NCI-H69 (cell line): ENCODE measurements around the gene NAA60.
"Not testable (repeated sequence)": the region's sequence is repeated elsewhere in the genome, so short reads cannot be mapped to it uniquely, and the experiment has no call there.

ENCODE experiments used
- DNase-seq: peaks from one replicate; lab custom pipeline; 2025; lab: John Stamatoyannopoulos, UW

The NAA60 gene

DNA sequence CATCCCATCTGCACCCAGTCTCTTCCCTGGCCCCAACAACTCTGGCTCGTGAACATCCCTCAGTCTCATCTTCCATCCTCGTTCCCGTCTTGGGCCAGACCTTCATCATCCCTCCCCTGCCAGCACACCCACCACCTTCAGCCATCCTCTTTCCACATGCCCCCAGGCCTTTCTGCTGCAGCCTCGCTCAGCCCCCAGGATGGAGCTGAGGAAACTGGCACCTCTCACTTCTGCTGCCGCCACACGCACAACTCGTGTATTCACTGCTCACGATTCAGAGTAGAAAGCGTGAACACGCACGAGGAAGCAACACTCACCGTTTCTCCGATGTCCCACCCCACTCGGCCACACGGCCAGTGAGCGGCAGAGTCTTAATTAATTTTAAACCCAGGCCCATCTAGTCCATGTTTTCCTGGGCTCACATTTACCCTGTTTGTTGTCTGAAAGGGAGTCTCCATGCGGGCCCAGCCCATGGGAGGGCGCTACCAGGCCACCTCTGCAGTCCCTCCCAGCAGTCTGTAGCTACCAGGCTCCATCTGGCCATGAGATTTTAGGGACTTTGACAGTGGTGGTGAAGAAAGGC lies 39.3 kb downstream of the NAA60 start:
- no peak for DNase-seq

DNA sequence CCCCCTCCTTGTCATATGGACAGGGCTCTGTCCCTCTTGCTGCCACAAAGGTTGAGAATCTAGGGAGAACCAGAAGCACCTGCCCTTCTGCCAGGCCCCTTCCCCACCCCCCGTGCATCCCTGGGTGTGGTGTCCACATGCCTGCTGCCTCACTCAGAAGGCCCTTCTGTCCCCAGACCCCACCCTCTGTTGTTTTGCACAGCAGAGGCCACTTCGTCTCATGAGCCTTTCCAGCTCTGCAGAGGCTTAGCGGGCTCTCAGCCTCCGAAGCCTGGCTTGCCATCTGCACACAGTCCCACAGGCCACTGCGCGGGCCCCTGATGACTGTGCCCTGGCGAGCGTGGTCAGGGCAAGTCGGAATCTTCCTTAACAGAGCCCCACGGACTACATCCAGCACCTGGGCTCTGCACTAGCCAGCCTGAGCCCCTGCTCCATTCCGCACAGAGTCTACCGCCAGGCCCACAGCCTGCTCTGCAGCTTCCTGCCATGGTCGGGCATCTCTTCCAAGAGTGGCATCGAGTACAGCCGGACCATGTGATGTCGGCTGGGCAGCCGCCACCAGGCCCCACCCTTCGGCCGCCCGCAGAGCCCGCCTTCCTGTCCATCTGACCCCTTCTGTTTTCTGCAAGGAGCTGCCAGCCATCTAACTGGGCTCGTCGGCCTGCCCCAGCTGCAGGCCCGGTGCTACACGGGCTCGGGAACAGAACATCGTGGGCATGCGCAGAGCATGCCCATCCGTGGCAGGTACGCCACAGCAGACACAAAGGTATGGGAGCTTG lies 41.0 kb downstream of the NAA60 start:
- no peak for DNase-seq

DNA sequence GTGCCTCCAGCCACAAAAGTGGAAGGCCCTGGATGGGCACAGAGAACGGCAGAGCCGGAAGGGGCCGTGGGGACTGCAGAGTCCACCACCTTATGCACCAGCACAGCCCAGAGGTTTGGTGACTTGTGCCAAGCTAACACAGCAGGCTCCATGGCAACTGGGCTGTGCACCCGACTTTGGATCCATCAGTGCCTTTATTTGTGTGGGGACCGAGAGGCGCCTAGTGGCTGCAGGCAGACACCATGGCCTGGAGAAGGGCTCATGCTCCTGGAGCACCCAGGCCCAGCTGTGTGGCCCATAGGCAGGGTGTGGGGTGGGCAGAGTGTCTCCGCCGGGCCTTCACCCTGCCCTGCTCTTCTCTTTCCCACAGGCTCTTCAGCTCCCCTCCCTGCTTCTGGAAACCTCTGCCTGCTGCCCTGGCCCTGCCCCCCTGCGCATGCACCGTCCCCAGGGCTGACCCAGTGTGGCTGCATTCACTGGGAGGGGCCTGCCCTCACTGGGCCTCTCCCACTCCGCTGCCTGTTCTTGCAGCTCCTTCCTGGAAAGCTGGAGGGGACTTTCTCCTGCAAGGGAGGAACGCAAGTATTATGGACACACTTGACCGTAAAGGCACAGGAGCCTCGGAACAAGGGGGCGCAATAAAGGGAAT lies 41.7 kb downstream of the NAA60 start:
- DNase-seq = no peak

DNA sequence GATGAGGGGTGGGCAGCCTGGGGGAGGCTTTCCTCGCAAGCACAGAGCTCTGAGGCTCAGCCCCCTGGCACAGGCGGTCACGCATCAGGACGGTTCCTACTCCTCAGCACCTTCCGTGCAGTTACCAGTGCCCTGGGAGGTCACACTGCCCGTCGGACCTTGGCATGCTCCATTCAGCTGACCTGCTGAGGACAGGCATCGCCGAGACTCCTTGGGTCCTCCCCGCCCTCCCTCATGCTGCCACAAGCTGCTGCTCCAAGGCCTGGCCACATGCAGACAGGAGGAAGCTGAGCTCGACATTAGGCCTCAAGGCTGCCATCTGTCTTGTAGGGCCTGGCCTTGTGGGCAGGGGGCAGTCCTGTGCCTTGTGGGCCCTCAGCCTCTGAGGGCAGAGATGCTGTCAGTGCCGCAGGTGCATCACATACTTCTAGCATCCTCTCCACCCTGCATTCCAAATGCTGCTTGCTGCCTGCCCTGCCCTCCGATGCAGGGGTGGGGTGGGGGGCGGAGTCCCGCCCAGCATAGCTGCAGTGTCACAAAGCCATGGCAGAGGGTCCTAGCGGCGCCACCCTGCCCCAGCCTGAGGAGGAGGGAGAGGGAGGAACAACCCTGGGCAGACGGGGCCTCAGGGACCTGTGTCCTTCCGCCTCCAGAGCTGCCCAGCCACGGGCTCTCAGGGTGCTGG lies 42.5 kb downstream of the NAA60 start:
- DNase-seq = no peak

DNA sequence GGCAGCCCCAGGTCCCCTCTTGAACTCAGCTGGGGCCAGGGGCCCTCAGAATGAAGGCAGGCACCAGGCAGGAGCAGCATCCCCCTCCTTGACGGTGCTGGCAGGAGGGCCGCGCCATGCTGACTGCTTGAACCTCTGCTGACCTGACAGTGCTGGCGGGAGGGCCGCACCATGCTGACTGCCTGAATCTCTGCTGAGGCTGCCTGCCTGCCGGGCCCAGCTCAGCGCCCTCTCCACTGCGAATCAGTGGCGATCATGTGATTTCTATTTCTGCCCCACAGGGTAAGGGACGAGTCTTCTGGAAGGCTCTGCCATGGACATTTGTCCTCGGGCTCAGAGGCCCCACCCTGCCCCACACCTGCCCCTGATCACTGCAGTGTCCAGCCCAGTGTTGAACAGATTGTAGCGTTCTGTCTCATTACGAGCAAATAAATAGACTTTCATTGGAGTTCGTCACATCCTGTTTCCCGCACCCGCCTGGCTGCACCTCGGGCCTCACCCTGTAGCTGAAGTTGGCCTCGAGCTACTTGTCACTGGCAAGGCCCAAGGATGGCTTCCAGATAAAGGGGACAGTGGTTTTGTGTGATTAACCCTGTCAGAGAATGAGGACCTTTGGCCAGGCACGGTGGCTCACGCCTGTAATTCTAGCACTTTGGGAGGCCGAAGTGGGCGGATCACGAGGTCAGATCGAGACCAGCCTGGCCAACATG lies 43.2 kb downstream of the NAA60 start:
- DNase-seq = no peak

DNA sequence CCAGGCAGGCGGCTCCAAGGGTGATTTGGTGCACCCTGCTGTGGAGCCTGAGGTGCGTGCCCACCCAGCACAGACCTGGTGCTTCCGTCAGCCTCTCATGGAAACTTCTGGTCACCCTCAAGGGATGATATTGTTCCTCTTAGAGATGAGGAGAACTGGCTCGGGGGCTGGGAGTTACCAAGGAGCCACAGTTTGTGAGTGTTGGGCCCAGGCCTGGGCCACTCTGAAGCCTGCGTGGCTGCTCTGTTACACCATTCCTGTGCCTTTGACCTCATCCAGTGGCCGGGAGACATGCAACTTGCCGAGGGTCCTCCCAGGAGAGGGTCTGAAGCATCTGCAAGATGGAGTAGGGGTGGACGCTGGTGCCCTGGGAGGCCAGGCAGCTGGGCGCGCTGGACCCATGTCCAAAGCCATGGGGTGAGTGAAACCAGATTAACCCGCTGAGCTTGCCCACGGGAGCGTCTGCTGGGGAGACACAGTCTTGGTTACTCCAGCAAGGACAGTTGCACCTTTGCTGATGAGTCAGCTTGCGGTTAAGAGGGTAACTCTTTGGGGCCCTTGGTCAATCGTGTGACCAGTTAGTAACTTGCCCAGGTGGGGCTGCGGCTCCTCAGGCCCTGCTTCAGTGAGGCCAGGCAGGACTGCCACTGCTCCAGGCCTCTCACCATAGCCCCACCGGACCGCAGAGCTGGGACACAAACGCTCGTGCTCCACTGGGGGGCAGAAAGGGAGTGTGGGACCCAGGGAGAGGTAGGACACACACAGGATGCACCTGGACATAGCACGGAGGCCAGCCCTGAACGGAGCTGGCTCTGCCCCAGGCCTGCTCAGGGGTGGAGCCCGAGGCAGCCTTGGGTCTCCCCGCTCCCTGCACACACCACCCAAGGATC lies 44.3 kb downstream of the NAA60 start:
- no peak for DNase-seq

DNA sequence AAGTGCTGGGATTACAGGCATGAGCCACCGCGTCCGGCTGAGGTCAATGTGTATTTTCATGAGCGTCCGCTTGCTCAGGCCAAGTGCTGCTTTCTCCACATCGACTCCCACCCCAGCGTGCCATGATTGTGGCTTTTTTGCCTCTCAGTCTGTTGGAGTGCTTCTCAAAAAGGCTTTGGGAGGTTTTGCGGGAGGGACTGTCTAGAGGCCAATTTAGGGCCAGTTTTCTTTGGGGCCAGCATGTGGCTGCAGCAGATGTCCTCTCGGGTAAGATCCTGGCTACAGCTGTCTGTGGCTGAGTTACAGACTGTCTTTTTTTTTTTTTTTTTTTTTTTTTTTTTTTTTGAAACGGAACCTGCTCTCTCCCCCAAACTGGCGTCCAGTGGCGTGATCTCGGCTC lies 45.3 kb downstream of the NAA60 start:
- no peak for DNase-seq

DNA sequence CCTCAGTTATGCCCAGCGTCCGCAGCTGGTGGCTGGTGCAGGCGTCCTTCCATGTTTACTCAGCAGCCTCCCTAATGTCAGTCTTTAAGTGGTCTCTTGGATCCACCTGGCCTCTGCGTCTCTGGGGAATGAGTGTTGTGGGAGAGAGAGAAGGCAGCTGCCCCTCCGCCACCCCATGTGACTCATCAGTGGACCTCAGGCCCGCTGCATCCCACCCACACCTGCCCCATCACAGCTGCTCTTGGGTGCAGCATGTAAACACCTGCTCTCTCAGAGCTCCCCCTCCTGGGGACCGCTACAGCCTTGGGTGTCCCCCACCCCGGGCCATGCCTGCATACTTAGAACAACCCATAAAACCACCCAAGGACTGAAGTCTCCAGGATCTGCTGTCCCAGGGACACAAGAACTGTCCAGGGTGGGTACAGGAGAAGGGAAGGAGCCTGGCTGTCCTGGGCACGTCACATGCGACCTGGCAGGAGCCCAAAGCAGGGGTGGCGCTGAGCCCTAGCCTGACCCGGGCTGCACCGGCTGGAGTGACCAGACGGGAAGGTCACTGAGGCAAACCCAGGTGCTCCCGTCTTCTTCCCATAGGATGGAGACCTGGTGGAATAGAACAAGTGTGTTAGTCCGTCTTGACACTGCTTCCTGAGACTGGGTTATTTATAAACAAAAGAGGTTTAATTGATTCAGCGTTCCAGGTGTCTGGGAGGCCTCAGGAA lies 47.6 kb downstream of the NAA60 start:
- peak; percentile 63 for DNase-seq

DNA sequence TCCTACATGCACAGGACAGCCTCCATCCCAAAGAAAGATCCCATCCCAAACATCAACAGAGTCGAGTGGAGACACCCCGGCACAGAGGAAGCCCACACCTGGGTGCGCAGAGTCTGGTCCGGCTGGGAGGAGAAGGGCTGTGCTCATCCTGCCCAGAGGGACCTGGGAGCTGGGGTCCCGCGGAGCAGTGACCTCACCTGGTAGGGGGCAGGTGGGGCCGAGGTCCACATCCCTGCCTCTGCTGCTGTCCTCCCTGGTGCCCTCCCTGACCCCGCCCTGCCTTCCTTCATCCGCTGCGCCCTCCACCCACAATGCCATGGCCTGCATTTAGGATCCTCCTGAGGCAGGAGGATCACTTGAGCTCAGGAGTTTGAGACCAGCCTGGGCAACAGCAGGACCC lies 48.9 kb downstream of the NAA60 start:
- no peak for DNase-seq

DNA sequence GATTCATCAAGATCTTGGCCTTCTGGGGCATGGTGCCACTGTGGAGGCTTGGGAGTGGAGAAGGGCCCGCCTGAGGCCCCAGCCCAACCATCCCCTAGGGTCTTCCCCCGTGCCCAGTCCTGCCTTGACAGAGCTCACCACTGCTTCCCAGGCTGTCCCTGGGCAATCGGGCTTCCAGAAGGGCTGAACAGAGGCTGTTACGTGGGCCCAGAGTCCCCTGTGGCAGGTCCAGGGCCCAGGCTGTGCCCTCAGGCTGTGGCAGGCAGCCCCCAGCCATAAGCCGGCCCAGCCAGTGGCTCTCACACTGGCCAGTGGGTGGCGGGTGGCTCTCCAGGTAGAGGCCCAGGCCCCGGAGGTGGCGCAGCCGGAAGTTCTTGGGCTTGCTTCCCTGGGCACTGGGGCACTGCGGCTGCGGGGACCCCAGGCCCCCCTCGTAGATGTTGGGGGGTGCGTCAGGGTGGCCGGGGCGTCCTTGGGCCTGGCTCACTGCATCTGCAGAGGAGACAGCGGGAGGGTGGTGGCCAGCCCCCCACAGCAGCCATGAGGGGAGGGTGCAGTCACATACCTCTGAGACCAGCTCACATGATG lies 51.0 kb downstream of the NAA60 start:
- no peak for DNase-seq

DNA sequence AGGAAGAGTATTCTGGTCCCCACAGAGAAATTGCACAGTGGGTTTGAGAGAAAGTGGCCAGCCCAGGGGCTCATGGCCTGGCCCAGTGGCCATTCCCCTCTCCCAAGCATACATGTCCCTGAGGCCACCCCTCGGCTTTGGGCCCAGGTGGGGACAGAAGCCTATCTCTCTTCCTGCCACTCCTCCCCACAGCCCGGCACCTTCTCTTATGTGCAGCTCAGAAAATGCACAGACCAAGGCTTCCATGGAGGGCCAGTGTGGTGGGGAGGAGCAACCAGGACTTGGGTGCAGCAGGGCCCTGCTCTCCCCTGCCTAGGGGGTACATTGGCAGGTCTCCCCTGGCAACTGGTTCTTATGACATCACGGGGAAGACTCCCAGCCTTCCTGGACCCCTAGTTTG lies 51.7 kb downstream of the NAA60 start, which contains the start of gene C16orf90:
C16orf90 (minus strand) TSS at position 314 of the 400 bp plus-strand sequence; CDS start at position 246, 68 bp downstream.
- DNase-seq = no peak

DNA sequence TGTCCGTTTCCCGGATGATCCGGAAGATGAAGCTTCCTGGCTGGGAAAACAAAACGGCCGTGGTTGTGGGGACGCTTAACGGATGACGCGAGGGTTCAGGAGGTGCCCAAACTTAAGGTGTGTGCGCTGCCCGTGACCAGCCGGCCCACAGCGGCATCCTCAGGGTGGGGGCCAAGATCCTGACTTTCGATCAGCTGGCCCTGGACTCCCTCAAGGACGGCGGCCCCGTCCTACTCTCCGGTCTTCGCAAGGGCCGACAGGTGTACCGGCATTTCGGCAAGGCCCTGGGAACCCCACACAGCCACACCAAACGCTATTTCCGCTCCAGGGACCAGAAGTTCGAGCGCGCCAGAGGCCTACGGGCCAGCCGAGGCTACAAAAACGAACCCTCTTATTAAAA lies 52.9 kb downstream of the NAA60 start:
- DNase-seq = no peak

DNA sequence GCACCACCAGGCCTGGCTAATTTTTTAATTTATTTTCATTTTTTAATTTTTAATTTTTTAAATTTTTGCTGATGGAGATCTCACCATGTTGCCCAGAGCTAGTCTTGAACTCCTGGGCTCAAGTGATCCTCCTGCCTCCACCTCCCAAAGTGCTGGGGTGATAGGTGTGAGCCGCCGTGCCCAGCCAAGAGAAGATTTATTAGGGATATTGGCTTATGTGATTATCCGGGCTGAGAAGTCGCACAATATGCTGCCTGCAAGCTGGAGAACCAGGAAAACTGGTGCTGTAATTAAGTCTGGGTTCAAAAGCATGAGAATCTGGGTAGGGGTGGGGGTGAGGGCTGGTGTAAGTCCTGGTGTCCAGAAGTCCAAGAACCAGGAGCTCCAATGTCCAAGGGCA lies 54.3 kb downstream of the NAA60 start:
- no peak for DNase-seq

DNA sequence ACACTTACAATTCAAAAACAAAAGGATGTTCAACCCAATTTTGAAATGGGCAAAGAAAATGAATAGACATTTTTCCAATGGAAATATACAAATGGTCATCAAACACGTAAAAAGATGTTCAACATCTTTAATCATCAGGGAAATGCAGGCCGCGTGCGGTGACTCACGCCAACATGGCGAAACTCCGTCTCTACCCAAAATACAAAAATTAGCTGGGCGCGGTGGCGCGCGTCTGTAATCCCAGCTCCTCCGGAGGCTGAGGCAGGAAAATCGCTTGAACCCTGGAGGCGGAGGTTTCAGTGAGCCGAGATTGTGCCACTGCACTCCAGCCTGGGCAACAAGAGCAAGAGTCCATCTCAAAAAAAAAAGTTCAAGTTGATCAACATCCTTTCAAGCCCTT lies 55.5 kb downstream of the NAA60 start:
- no peak for DNase-seq

DNA sequence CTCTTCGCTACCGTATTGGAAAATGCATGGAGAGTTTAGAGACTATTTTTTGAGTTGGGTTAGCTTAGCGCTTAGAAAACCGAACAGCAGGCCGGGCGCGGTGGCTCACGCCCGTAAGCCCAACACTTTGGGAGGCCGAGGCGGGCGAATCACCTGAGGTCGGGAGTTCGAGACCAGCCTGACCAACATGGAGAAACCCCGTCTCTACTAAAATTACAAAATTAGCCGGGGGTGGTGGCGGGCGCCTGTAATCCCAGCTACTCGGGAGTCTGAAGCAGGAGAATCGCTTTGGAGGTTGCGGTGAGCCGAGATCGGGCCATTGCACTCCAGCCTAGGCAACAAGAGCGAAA lies 57.9 kb downstream of the NAA60 start:
- not testable (repeated sequence) for DNase-seq

DNA sequence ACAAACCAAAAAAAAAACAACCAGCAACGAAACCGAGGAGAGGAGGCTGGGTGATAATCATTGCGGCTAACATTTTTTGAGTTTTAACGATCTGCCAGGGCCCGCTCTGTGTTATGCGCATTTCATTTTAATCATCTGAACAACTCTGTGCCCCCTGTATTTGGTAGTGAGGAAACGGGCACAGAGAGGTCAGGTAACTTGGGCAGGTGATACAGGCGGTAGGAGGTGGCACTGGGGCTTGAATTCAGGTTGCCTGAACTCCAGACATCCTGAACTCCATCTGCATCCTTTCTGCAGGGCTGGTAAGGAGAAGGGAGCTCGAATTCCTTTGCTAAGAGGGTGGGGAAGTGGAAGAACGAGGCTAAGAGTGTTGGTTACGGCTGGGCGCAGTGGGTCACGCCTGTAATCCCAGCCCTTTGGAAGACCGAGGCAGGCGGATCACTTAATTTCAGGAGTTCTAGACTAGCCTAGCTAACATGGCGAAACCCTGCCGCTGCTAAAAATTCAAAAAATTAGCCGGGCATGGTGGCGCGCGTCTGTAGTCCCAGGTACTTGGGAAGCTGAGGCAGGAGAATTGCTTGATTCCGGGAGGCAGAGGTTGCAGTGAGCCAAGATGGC lies 58.4 kb downstream of the NAA60 start:
- no peak for DNase-seq

DNA sequence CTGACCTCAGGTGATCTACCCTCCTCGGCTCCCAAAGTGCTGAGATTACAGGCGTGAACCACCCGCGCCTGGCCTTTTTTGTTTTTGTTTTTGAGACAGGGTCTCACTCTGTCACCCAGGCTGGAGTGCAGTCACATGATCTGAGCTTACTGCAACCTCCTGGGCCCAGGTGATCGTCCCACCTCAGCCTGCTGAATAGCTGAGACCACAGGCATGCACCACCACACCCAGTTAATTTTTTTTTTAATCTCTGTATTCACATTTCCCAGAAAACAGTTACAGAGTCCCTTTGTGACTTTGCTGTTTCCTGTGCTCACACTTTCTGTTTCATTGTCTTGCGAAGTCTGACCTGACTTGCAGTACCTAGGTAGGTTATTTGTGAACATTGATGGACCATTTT lies 60.0 kb downstream of the NAA60 start:
- DNase-seq = no peak

DNA sequence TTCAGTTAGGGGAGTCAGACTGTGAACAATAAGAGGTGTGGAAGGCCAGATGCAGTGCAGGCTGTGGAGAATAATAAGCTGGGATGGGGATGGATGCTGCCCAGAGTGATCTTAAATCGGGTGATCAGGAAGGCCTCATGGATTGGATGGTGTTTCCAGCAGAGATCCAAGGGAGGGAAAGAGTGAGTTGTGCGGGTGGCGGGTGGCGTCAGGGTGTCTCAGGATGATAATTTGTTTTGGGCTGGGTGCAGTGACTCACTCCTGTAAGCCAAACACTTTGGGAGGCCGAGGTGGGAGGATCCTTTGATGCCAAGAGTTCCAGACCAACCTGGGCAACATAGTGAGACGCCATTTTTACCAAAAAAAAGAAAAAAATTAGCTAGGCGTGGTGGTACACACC lies 65.3 kb downstream of the NAA60 start:
- no peak for DNase-seq

DNA sequence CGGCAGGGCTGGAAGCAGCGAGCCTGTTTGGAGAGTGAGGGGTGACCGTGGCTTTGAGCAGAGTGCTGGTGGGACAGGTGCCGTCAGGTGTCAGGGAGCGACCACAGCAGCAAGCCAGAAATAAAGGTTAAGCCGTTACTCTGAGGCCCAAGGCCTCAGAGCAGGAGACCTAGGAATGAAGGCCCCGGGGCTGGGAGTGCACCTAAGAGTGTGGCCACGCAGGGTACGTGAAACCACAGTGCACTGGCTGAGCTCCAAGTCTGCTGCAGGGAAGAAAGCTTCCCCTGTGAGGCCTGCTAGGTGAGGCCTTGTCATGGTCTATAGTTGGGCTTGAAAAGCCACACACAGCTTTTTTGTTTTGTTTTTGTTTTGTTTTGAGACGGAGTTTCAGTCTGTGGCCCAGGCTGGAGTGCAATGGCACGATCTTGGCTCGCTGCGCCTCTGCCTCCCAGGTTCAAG lies 66.0 kb downstream of the NAA60 start:
- DNase-seq = no peak

DNA sequence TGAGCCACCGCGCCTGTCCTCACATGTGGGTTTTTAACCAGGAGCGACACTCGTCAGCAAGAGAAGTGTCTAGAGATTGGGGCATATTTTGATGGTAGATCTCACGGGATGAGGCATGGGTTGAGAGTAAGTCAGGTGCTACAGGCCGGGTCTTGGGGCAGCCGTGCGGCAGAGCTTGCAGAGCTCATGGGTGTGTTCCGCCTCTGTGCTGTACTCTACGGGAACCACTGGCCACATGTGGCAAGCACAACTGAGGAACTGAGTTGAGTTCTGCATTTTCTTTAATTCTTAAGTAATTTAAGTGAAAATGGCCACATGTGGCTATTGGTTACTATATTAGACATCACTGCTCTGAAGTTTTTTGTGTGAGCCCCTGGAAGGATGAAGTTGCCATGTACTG lies 66.9 kb downstream of the NAA60 start:
- no peak for DNase-seq
